Renal cortex interstitium (tissue), 11 donors: Measurements from ENCODE around the gene PIK3R4. TPM values are rescaled to one million over a fixed set of nuclear protein-coding genes. Genes with fewer than 3 reads are reported as not detected.

ENCODE experiments used
- DNase-seq, 11 donors: peaks; one replicate each; pipeline ENCODE4 v3.0.0-alpha.2; 2013; ENCODE audit warnings: low read depth in 9 of 11, low spot score in 4 of 11; ENCODE audit errors: extremely low read depth in 1 of 11
- polyA plus RNA-seq, 3 donors: library from polyadenylated mRNA; unstranded; fragments of 120-200 nt; gene quantifications; one replicate each; pipeline ENCODE4 v1.2.1, GENCODE V29; 2013; ENCODE audit not compliant: insufficient read length in 3 of 3

The PIK3R4 gene
- polyA plus RNA-seq, 3 donors = 40.5 to 49.1 (median 47.2) TPM

DNA sequence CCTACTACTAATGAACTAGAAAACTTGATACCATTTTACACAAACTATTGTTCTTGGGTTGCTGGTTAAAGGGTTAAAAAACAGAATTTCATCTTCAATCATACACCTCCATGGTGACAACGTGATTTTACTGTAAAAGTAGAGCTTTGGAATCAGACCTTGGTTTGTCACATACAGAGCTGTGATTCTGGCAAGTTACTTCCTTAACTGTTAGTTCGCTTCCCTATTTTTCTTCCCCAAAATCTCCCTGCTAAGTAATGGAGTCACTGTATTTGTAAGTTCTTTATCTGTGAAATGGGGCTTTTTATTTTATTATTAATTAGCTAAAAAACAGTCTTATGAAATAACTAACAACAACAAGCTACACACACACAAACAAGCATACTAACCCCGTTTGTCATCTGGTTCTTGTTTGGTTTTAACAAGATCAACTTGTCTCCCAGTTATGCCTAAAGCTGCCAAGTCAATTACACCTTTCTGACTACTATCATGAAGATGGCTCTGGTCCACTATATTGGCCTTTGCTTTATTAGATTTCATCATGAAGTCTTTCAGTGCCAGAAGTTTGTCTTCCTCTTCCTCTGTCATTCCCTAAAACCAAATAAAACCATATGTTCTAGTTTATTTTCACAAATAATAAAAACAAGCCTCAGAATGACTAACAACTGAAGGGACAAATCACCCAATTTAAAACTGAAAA lies 38.6 kb downstream of the PIK3R4 start:
- DNase-seq = no peak

DNA sequence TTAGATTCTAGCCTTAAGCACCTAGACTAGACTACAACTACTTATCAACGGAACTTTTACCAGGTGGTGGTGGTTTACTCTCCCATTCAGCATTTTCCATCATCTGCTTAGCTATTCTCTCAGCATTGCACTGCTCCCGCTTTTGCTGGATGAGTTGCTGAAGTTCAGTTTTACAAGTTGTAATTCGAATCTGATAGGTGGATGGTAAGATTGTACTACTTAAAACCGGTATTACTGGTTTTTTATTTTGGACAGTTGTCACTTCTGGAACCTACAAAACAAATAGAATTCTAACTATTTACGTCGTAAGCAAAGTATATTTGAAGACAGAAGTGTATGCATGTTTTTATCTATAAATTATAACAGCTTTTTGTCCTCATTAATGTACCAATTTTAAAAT lies 41.1 kb downstream of the PIK3R4 start:
- no peak for DNase-seq

DNA sequence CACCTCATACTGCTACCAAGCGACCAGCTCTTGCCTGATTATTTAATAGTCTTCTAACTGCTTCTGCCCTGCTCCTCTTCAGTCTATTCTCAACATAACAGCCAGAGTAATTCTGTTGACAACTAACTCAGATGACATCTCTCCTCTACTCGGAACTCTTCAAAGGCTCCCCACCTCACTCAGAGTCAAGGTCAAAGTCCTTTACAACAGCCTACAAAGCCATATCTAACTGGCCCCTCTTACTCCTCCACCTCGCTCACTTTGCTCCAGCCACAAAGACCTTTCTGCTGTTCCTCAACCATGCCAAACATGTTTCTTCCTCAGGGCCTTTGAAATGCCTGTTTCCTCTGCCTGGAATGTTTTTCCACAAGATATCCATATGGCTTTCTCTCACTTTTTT lies 43.6 kb downstream of the PIK3R4 start:
- DNase-seq = no peak

DNA sequence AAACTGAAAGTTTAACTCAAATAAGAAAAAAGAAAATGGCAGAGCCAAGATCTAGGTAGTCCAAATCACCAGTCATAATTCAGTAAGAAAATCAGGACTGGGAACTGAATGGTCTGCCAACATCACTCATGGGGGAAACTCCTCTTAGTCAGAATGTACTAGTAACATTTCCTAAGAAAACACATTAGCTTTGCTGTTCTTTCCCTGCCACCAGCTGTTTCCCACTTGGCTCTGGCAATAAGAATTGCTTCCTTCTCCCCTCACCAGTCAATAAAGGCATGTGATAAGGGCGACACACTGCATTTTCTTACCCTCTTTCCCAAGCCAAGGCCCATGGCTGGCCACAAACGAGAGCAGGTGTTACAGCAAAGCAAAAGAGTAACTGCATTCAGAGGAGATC lies 46.1 kb downstream of the PIK3R4 start:
- no peak for DNase-seq

DNA sequence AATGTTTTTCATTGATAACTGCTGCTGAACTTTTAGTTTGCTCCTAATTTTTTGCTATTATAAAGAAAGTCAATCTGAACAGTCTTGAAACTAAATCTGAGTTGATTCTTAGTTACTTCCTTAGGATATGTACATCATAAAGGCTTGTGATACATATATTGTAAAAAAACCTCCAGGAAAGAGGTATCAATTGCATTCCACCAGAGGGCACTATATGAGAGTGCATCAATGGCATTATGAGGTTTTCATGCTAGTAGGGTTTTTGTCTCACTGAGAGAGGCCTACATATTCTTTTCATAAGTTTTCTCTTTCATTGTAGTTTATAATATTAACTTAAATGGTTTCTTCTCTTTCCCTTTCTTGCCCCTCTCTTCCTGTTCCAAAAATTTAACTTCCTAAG lies 46.9 kb downstream of the PIK3R4 start:
- DNase-seq = no peak

DNA sequence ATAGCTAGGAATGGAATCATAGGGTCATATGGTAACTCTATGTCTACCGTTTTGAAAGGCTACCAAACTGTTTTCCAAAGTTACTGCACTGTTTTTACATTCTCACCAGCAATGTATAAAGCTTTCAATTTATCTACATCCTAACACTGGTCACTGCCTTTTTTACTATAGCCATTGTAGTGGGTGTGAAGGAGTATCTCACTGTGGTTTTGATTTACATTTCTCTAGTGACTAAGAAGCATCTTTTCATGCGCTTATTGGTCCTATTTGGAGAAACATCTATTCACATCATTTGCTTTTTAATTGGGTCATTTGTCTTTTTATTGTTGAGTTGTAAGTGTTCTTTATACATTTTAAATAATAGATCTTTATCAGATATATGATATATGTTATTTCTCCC lies 53.3 kb downstream of the PIK3R4 start:
- no peak for DNase-seq

DNA sequence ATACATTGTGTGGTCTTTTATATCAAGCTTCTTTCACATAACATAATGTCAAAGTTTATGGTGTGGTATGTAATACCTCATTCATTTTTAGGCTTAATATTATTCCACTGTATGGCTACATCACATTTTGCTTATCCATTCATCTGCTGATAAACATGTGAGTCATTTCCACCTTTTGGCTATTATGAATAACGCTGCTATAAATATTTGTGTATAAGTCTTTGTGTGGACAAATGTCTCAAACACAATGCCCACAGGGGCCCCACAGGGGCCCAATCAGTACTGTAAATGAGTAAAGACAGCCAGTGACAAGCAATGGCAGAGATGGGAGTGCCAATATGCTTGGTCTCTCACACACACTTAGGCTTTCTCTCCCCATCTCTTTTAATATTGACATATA lies 54.2 kb downstream of the PIK3R4 start:
- DNase-seq = no peak

DNA sequence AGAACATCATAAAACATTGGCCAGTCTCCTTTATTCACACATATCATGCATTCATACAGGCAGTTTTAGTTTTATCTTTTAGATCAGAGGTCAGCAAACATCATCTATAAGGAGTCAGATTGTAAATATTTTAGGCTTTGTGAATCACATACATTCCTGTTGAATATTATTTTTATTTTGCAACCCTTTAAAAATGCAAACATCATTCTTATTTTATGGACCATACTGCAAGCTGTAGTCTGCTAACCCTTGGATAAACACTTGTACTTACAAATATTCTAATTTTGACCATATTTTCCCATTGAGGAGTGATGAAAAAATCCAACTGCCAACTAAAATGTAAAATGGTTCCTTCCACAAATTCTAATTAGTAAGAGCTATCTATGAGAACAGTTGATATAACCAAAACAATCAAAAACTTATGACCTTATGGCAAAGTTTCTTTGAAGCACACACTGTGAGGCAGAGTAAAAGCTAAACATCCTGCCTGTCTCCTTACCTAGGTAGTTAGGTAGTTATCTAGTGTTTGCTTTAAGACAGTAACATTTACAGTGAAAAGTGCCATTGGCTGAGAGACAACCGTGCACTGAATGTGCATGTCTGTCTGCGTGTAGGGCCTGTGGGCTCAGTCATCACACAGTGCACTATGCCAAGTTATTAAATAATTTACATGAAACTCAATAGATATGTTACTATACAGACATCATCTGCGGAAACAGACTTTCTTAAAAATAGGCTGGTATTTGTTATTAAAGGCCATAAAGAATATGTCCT lies 57.7 kb downstream of the PIK3R4 start:
- DNase-seq = no peak

DNA sequence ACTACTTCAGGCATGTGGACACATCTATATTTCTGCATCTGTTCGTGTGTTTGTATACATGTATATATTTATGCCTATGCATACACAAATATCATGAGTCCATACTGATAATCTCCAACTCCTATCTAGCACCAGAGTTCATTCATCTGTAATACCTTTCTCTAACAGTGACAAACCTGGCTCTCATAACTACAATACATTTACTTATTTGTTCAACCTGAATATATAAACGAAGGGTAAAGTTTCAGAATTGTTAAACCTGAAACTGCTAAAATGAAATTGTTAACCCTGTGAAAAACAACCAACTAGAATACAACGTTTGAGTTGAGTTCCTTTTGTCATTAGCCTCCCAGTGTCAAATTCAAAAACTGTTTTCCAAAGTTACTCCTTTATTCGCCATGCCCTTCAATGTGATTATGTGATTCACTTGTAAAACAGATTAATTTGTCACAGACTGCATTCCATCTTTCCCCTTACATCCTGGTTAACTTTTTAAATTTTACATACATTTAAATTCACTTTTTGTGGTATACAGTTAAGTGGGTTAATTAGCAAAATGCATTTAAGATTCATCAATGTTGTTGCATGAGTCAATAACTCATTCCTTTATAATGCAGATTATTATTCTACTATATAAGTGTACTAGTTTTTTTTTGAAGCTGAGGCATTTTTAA lies 58.5 kb downstream of the PIK3R4 start:
- no peak for DNase-seq

DNA sequence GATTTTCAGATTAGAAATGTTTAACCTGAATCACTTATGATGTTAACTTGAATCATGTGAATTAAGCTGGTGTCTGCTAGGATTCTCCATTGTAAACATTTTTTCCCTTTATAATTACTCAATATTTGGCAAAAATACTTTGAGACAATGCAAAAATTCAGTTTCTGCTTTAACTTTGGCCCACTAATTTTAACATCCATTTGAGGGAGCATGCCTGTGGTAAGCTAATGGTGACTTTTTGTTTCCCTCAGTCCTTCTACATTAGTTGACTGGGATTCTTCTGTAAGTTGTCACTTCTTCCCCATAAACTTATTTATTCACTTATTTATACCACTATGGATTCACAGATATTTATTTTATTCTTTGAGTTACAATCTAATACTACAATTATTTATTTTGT lies 59.3 kb downstream of the PIK3R4 start:
- DNase-seq = no peak

DNA sequence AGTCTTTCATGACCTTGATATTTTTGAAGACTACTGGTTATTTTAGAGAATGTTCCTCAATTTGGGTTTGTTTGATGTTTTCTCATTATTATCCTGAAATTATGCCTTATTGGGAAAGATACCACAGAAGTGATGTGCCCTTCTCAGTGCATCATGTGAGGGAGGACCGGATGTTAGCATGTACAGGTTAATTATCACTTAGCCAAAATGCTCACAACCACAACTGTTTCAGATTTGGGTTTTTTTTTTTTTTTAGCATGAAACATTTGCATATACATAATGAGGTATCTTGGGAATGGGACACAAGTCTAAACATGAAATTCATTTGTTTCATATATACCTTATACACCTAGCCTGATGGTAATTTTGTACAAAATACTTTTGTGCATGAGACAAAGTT lies 59.8 kb downstream of the PIK3R4 start:
- no peak for DNase-seq

DNA sequence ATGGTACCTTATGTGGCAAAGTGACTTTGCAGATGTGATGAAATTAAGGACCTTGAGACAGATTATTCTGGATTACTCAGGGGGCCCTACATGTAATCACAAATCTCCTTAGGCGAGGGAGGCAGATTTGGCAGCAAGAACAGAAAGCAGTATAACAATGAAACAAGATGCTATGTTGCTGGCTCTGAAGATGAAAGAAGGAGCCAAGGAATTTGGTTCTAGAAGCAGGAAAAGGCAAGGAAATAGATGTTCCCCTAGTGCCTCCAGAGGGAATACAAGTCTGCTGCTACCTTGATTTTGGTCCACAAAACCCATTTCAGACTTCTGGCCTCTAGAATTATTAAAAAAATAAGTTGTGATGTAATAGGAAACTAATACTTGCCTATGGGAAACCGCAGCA lies 64.5 kb downstream of the PIK3R4 start:
- no peak for DNase-seq

DNA sequence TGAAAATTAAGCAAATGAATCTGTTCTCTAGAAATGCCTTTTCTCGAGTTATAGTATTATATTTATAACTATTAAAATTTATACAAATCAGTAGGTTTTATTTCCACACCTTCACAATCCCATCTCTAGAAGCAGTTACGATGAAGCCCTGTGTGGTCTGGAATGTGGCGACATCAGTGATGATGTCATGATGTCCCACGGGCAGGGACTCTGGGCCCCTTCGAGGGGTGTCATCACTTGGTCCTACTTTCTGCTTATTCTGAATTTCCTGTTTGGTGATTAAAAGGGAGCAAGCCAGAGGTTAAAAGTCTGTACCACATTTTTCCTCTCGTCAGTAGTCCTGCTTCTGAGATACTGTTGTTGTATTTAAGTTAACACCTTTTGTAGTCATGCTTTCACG lies 67.4 kb downstream of the PIK3R4 start:
- no peak for DNase-seq

DNA sequence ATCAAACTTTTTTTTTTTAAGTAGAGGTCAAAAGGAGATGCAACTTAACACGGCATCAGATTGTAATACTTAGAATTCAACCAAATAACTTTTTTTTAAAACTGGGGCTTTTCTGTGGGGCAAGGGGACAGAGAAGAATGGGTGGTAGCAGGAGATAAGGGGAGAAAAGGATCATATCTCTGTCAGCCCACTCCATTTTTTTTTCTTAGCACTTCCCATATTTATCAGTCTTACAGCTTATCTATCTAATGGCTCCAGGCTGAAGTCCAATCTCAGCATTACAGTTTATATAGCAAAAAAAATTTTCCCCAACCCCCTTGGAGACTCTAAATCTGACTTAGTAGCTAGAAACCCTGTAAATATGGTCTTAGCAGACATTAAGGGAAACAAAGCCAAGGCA lies 69.3 kb downstream of the PIK3R4 start:
- no peak for DNase-seq

DNA sequence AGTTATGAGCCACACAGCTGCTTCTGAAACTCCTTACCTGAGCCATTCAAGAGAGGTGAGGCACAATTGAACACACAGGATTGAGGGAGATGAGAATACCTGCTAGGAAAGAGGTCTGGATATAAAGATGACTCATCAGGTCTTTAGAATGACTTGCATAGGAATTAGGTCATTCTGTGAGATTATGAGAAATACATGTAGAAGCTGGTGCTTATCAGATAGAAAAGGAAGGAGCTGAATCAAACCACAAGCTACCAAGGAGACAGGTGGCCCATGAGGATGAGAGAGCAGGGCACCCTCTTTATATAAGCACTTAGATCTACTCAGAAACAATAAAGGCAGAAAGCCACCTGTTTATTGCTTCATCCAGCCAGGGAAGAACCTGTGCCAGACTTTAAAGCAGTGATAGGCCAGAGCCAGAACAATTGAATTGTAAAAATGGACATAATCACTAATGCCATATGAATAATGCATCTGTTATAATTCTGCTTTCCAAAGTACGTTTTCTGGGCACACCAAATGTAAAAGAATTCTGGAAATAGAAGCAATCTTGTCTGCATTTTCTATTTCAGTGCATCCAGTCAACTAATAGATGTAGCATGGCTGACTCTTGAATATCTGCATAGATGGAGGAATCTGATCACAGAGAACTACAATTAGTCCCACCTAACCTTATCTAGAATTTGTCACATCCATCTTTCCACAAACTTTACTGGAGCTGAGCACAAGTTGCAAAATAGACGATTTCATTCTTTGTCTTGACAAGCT lies 74.9 kb downstream of the PIK3R4 start:
- DNase-seq = no peak

DNA sequence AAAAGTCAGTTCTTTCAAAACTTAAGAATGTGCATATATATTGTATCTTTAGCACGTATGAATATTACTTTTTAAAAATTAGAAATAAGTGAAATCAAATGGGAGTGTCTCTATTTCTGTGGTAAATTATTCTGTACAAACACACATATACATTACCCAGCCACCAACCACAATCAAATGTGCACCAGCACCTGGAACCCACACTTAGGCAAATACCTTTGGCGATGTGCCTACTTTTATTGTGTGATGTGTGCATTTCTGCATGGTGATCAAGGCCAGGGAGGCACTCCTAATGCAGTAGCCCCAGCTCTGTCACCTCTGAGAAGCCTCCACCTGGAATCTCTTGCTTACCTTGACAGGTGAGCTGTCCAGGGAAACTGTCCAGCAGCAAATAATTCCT lies 76.9 kb downstream of the PIK3R4 start:
- DNase-seq = no peak

DNA sequence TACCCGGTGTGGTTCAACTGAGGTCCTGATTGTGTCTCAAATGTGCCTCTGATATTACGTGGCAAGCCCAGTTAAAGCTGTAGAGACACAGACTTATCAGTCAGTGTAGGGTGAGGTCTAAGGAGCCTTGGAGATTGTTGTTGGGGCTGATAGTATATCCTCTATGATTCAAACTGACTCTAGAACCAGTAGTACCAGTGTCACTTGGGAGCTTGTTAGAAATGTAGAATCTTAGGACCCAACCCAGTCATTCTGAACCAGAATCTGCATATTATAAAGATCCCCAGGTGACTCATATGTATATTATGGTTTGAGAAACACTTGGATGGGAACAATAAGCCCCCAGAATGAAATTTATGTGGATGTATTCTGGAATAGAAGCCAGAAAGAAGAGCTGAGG lies 83.5 kb downstream of the PIK3R4 start:
- DNase-seq = no peak

DNA sequence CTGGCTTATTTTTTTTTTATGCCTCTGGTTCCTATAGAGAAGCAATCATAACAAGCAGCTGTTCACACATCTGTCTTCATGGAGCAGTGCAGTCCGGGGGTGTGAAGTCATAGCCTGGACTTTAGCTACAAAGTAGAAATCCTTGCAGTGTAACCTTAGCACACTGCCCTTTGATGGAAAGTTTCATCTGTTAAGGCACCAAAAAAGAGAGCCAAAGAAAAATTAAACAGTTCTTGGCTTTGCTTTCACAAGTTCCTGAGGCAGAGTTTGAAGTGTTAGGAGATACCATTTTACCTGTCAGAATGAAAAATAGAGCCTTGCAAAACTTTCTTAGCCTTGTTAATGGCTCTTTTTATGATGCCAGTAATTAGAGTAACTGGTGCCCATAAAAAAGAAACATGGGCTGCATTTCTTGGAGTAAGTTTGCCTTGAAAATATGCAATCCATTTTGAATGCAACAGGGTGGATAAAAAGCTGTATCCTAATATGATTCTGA lies 84.1 kb downstream of the PIK3R4 start:
- peak in 8 of 11 donors; percentile 25 to 68 (median 59) for DNase-seq

DNA sequence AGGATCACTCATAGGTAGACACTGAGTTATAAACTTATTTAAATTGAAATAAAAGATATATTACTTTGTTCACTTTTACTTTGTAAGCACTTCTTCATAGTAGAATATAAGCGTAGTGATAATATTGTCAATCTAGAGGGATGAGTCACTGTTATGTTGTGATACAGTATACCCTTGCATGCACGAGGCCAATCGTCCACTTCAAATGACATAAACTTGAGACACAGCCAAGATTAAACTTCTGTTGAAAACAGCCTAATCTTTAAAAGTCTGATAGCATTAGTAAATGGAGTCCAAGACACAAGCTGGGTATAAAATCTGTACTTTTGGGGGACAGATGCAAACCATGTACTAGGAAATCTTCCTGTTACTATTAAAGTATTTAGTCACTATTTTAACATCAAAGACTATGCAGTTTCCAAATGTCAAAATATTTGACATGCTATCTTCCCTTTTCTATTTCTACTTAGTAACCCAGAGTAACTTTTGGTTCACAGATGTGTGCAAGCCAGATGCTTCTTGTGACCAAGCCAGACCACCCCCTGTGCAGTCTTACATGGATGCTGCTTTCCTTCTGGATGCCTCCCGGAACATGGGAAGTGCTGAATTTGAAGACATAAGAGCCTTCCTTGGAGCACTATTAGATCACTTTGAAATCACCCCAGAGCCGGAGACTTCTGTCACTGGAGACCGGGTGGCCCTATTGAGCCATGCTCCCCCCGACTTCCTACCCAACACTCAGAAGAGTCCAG lies 85.3 kb downstream of the PIK3R4 start:
- DNase-seq = no peak
